PFSK-1 (cell line): ENCODE measurements around the gene NCCRP1.

ENCODE experiments used
- FOXP2 ChIP-seq: optimal IDR thresholded peaks from 2 replicates; pipeline ENCODE3; 2011; ENCODE audit warnings: borderline replicate concordance, control low read depth, inconsistent platforms; ENCODE audit not compliant: insufficient read depth; ENCODE audit errors: extremely low read length, extremely low read depth
- POLR2AphosphoS5 ChIP-seq: IDR thresholded peaks from 2 replicates; pipeline ENCODE4 v1.6.1; 2012; ENCODE audit warnings: low read depth, mild to moderate bottlenecking, control low read depth, low read length, moderate library complexity
- SIN3A ChIP-seq: IDR thresholded peaks from 2 replicates; pipeline ENCODE4 v1.6.1; 2012; ENCODE audit warnings: mild to moderate bottlenecking, low read length, moderate library complexity, borderline replicate concordance; ENCODE audit not compliant: insufficient read depth
- TAF1 ChIP-seq: IDR thresholded peaks from 2 replicates; pipeline ENCODE4 v1.6.1; 2012; ENCODE audit warnings: low read length, control low read depth, borderline replicate concordance; ENCODE audit not compliant: insufficient read depth
- TF ChIP-seq, protein P1 (sequence below), 2 experiments: IDR thresholded peaks; 2 replicates each; pipeline versions ENCODE4 v1.6.1 to v1.8.0; 2011 to 2012; ENCODE audit warnings: low read depth in 2 of 2, low read length in 2 of 2, control low read depth in 1 of 2, inconsistent platforms in 1 of 2, mild to moderate bottlenecking in 1 of 2, moderate library complexity in 1 of 2; ENCODE audit not compliant: insufficient read depth in 1 of 2

The NCCRP1 gene

DNA sequence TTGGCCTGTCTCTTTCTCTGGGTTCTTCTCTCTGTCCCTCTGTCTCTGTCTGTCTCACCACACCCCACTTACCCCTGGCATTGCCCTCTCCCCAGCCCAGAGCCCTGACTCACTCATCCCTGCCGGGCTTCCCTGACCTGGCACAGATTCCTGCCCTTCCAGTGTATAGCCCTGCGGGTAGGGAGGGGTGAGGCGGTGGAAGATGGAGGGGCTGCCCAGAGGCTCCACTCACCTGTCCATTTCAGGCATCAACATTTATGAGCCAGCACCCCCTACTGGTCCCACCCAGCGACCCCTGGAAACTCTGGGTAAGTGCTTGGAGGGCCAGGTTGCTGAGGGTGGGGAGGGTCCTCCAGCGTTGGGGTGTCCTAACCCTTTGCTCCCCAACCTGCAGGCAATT is 1.0 kb downstream of the NCCRP1 start:
- TF ChIP-seq POLR2AphosphoS5 (no peak), SIN3A (no peak)

DNA sequence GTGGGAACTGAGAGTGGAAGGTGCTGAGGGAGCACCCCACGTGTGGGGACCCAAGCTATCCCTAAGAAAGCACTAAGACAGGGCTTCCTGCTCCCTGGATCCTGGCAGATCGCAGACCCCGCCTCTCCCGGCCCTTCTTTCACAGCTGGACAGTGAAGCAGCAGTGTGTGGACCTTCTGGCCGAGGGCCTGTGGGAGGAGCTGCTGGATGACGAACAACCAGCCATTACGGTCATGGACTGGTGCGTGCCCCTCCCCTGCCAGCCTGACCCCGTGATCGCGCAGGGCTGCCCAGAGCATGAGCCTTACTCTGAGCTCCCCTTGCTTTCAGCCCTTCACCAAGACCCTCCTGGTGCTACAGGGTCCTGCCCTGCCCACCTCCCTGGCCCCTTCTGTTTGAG is 2.3 kb downstream of the NCCRP1 start:
- no peak for TF ChIP-seq TAF1
- no peak for TF ChIP-seq SIN3A
- no peak for TF ChIP-seq FOXP2
- TF ChIP-seq, protein P1, sequence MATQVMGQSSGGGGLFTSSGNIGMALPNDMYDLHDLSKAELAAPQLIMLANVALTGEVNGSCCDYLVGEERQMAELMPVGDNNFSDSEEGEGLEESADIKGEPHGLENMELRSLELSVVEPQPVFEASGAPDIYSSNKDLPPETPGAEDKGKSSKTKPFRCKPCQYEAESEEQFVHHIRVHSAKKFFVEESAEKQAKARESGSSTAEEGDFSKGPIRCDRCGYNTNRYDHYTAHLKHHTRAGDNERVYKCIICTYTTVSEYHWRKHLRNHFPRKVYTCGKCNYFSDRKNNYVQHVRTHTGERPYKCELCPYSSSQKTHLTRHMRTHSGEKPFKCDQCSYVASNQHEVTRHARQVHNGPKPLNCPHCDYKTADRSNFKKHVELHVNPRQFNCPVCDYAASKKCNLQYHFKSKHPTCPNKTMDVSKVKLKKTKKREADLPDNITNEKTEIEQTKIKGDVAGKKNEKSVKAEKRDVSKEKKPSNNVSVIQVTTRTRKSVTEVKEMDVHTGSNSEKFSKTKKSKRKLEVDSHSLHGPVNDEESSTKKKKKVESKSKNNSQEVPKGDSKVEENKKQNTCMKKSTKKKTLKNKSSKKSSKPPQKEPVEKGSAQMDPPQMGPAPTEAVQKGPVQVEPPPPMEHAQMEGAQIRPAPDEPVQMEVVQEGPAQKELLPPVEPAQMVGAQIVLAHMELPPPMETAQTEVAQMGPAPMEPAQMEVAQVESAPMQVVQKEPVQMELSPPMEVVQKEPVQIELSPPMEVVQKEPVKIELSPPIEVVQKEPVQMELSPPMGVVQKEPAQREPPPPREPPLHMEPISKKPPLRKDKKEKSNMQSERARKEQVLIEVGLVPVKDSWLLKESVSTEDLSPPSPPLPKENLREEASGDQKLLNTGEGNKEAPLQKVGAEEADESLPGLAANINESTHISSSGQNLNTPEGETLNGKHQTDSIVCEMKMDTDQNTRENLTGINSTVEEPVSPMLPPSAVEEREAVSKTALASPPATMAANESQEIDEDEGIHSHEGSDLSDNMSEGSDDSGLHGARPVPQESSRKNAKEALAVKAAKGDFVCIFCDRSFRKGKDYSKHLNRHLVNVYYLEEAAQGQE (IDR thresholded peaks at IDR 0.05; ENCODE audit: insufficient read depth in 1 of 2, low read depth in 2 of 2, low read length in 2 of 2): no peak
- no peak for TF ChIP-seq POLR2AphosphoS5

DNA sequence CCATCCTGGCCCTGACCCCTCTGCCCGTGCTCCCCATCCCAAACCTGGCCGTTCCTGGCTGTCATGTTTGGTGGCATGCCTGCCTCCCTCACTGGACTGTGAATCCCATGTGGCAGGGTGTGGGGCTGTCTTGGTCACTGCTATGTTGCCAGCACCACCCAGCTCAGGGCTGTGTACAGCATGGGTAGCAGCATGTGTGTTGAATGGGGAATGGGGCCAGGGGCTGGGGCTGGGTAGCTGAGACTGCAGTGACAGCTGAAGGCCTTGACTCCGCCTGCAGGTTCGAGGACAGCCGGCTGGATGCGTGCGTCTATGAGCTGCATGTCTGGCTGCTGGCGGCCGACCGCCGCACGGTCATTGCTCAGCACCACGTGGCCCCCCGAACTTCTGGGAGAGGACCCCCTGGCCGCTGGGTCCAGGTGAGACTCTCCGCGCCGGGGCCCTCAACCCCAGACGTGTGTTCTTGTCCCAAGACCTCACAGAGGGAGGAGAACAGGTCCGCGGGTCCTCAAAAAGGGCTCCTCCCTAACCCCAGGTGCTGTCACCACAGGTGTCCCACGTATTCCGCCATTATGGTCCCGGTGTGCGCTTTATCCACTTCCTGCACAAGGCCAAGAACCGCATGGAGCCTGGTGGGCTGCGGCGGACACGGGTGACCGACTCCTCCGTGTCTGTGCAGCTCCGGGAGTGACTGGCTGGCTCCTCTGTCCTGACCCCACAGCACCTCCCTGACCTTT is 3.5 kb downstream of the NCCRP1 start:
- TF ChIP-seq TAF1: no peak
- TF ChIP-seq FOXP2: no peak
- no peak for TF ChIP-seq POLR2AphosphoS5
- TF ChIP-seq, protein P1 (IDR thresholded peaks at IDR 0.05; ENCODE audit: insufficient read depth in 1 of 2, low read depth in 2 of 2, low read length in 2 of 2): no peak
- TF ChIP-seq SIN3A: no peak

DNA sequence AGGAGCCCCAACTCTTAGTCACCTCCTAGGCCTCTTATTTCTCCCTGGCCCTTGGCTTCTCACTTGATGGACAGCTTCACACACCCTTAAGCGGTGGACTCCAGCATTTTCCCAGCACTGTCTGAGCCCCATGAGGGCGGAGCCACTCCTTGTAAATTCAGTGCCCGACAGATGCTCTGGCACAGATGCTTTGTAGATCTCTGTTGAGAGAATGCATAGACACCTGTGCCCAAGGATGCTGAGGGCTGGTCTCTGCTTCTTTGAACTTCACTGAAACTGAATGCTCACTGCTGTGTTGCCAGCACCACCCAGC is 4.0 kb downstream of the NCCRP1 start:
- TF ChIP-seq TAF1: no peak
- TF ChIP-seq, protein P1 (IDR thresholded peaks at IDR 0.05; ENCODE audit: insufficient read depth in 1 of 2, low read depth in 2 of 2, low read length in 2 of 2): no peak

DNA sequence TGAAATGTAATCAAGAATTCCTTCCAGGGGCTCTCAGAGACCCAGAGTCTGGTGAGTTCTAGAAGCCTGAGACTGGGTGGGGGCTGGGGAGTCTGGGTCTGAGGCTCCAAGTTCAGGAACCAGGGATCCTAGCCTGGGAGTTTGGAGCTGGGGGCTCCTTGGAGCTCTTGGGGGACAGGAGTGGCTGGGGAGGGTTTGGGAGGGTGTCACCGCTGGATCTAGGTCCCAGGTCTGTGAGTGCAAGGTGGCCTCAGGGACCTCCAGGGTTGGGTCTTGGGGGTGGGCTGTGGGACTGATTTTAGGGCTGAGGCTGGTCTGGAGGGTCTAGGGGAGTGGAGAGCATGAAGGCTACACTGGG is 6.2 kb downstream of the NCCRP1 start:
- TF ChIP-seq POLR2AphosphoS5 (no peak), FOXP2 (no peak), SIN3A (no peak), TAF1 (no peak)
- TF ChIP-seq, protein P1 (IDR thresholded peaks at IDR 0.05; ENCODE audit: insufficient read depth in 1 of 2, low read depth in 2 of 2, low read length in 2 of 2): no peak
